GM18511 (cell line): ENCODE measurements around the gene MAPK8IP1.
"Not testable (repeated sequence)": the region's sequence is repeated elsewhere in the genome, so short reads cannot be mapped to it uniquely, and the experiment has no call there.

Experiments
- ATAC-seq: cut with Tn5 transposase; IDR thresholded peaks from one replicate; pipeline ENCODE4 v1.9.1; 2021; ENCODE audit warnings: mild to moderate bottlenecking, moderate library complexity; ENCODE audit not compliant: unreplicated experiment

Gene MAPK8IP1

GRCh38 chr11:45889555-45889954, 4.1 kb downstream of the MAPK8IP1 start:
- no peak for ATAC-seq

GRCh38 chr11:45889966-45890365, 4.5 kb downstream of the MAPK8IP1 start:
- ATAC-seq = no peak

GRCh38 chr11:45890886-45891550, 5.6 kb downstream of the MAPK8IP1 start:
- no peak for ATAC-seq

GRCh38 chr11:45892856-45893255, 7.4 kb downstream of the MAPK8IP1 start:
- no peak for ATAC-seq

- no peak for ATAC-seq
These were observed 9.2 kb downstream of the MAPK8IP1 start for GRCh38 chr11:45894555-45895247.

- ATAC-seq = no peak
These were observed 10.3 kb downstream of the MAPK8IP1 start for GRCh38 chr11:45895553-45896259.

GRCh38 chr11:45896422-45896984, 11.1 kb downstream of the MAPK8IP1 start:
- ATAC-seq = no peak

GRCh38 chr11:45897556-45897955, 12.1 kb downstream of the MAPK8IP1 start:
- ATAC-seq = no peak

- no peak for ATAC-seq
These were observed 13.6 kb downstream of the MAPK8IP1 start for GRCh38 chr11:45899086-45899447.

- peak; percentile 70 for ATAC-seq
These were observed 14.2 kb downstream of the MAPK8IP1 start for GRCh38 chr11:45899448-45900174.

- peak; percentile 12 for ATAC-seq
These were observed 14.8 kb downstream of the MAPK8IP1 start for GRCh38 chr11:45900175-45900800.

GRCh38 chr11:45900916-45901617, 15.6 kb downstream of the MAPK8IP1 start:
- ATAC-seq = no peak

GRCh38 chr11:45901626-45902025, 16.2 kb downstream of the MAPK8IP1 start:
- no peak for ATAC-seq

GRCh38 chr11:45902452-45903380, 17.3 kb downstream of the MAPK8IP1 start:
- no peak for ATAC-seq

GRCh38 chr11:45904309-45904915, 19.0 kb downstream of the MAPK8IP1 start:
- ATAC-seq = no peak

GRCh38 chr11:45905095-45905494, 19.6 kb downstream of the MAPK8IP1 start:
- no peak for ATAC-seq

GRCh38 chr11:45905576-45905975, 20.1 kb downstream of the MAPK8IP1 start:
- not testable (repeated sequence) for ATAC-seq

- ATAC-seq = no peak
These were observed 20.7 kb downstream of the MAPK8IP1 start for GRCh38 chr11:45906096-45906682.
